Activated CD8-positive, alpha-beta memory T cell treated with anti-CD3 and anti-CD28 coated beads for 4 hours (primary cell): Measurements from ENCODE around the gene ATRNL1.

Experiments
- DNase-seq, 2 donors: peaks; one replicate each; pipeline ENCODE4 v3.0.0-alpha.2; 2020; ENCODE audit warnings: low read depth in 2 of 2

Gene ATRNL1

DNA sequence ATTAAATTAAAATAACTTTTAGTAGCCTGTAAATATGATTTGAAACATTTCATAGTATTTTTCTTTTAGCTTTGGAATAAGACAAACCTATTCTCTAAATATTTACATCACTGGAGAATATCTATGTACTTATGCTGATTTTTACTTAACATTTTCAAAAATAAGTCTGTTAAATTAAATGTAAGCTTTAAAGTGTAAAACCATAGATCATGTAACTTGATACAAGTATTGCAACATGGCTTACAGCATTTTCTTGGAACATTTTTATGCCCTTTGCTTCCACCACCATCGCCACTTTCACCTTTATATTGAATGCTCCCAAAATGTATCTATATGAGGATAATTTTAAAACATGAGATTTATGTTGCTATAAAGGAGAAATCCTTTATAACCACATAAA lies 752.8 kb downstream of the ATRNL1 start:
- no peak for DNase-seq

DNA sequence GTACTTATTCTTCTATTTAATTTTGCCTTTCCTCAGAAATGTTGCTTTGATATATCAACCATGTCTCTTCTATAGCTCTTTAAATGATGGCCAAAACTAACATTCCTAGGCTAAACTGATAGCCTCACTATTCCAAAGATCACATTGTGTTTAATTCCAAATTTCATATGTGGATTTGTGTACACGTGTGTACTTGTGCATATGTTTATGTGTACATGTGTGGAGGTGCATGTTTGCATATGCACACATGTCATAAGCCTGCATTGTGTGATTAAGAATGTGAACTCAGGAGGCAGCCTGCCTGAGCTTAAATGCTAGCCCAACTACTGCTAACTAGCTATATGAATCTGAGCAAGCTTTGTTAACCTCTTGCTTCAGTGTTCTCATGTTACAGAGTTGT lies 753.4 kb downstream of the ATRNL1 start:
- no peak for DNase-seq

DNA sequence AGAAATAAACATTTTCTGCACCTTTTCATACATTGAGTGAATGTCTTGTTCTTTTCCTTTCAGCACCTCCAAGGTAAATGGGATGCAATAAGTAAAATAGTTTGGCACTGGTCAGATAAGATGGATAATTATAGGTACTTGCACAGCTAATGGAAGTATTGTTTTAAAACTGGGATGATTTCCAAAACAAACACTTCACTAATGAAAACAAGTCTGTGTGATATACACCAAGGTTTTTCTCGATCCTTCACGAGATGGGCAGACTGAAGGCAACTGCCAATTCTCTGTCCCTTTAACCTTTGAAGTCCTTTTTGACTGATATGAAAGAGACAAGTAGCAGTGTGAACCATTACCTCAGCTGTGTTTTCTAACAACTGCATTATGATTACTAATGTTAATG lies 756.0 kb downstream of the ATRNL1 start:
- no peak for DNase-seq

DNA sequence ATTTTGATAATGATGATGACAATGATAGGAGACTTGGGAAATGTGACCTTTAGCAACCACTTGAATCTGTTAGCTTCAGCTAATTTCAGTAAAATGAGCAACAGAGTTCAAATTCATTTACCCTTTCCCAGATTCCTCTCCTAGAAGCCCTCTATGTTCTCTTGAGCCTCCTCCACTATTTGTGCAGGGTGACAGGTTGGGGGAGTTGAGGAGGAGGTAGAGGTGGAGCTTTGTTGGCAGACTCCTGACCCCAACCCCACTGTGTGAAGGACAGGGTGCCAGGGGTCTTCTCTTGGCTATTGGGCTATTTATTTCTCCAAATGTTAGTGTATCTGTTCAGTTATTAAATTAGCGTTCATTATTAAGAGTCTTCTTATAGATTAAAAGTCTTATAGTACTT lies 757.5 kb downstream of the ATRNL1 start:
- DNase-seq, result no peak

DNA sequence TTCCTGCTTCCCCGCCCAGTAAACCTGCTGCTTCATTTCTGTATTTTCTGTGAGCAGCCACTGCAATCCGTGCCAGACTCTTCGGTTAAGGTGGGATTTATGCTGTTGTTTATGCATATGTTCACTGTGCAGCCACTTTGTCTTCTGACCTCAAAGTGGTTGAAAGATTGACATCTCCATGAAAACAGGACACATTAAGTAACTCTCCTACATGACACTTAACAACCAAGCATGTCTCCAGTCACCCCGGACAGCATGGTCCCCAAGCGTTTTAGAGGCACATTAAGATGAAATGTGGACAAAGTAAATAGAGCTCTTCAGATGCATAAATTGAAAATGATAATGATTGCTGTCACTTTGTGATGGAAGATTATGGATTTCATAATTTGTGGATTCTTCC lies 758.5 kb downstream of the ATRNL1 start:
- no peak for DNase-seq

DNA sequence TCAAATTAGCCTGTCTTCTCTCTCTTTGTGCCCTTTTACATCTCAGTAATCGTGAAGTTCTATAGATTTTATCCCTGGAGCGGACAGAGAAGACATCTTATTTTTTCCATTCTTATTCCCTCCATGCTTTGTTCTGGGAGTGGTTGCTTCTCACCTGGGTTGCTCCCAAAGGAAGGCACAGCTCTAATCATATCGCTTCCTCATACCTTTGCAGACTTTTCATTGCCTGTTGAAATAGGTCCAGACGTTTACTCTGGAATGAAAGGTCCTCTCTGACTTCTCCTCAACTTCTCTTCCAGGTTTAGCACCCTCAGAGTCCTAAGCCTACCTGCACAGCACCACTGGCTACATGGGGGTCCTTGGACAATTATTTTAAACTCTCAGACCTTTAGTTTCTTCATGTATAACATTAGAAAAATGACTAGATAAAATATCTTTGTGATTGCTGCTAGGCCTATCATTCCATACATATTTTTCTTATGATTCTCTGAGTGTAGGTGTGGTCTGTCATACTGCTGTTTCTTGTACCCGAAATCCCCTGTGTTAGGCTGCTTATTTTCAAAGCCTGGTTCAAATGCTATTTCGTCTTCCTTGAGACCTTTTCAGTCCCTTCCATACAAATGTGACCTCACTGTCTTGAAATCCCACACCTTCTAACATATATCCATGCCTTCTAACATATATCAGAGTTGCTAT lies 761.7 kb downstream of the ATRNL1 start:
- DNase-seq, result no peak

DNA sequence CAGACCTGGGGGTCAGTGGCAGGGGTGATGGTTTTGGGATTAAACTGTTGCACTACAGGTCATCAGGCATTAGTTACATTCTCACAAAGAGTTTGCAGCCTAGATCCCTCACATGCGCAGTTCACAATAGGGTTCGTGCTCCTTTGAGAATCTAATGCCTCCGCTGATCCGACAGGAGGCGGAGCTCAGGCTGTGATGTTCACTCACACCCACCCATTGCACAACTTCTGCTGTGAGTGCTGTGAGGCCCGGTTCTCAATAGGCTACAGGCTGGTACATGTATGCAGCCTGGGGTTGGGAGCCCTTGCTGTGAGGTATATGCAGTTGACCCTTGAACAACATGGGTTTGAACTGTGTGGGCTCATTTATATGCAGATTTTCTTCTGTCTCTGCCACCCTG lies 763.4 kb downstream of the ATRNL1 start:
- DNase-seq, result no peak

DNA sequence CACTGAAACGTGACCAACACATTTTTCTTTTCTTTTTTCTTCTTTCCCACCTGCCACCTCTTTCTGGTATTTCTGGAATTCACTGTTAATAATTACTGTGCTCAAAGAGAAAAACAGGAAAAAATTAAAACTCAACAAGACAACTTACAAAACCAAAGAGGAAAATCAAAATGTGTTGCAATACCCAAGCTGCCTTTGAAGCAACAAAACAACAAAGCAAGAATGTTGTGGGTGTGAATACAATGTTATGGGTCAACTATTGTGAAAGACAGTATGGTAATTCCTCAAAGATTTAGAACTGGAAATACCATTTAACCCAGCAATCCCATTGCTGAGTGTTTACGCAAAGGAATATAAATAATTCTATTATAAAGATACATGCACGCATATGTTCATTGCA lies 764.7 kb downstream of the ATRNL1 start:
- no peak for DNase-seq

DNA sequence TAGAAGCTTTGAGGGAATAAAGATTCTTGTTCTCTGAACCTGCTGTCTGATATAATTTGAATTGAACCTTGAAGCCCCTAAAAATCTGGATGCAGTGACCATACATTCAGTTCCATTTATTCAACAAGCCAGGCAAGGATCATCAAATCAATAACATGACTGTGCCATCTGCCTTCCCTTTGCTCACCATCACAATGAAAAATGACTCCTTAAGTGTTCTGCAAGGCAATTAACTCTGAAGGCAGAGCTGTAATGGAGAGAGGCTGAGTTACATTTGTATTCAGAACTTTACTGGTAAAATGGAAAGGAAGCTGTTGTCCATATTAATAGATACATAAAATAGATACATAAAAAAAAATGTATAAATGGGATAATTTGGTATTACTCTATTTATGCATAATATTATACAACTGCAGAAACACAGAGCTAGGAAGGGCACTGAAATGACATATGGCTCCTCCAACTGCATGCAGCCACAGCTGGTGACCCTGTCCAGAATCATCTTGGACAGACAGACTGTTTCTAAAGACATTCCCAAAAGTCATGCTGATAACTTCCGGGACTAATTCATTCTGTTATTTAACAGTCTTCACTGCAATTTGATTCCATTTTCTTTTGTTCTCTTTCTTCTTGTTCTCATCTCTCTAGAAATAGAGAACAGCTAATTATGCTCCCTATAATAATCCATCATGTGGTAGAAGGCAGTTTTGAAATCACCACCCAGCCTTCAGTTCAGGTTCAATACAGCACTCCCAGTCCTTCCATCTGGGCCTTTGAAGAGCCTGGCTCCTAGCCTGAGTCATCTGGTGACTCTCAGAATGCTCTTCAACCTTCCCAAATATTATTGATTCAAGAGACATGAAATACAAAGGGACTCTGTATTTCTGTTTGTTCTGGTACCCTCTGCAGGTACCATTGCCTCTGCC lies 767.3 kb downstream of the ATRNL1 start:
- no peak for DNase-seq

DNA sequence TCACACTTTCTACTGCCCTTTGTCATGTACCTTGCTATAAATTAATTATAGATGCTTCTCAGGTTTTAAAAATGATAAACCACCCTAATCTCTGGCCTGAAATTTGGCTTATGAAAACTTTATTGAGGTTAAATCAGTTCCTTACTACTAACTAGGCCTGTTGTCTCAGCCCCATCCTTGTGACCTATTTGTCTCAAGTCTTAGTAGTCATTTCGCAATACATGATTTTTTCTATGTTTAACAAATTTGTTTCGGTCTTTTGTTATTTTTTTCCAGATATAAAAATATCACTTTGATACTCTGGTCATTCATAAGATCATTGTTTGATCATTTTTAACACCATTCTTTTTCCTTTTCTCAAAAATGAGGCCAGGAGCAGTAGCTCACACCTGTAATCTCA lies 768.3 kb downstream of the ATRNL1 start:
- DNase-seq, result no peak

DNA sequence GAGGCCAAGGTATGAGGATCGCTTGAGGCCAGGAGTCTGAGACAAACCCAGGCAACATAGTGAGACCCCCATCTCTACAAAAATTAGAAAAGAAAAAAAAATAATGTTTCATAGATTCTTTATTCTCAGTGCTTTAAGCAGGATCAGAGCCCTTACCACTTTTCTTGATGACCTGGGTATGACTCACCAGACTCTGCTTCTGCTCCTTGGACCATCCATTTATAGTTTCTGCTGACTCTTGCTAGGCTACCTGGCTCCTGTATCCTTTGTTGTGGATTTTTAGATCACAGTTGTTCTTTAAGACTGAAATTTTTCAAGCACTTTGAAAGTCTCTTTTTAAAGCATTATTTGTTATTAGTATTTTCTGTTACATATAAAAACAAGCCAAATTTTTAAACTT lies 768.7 kb downstream of the ATRNL1 start:
- no peak for DNase-seq

DNA sequence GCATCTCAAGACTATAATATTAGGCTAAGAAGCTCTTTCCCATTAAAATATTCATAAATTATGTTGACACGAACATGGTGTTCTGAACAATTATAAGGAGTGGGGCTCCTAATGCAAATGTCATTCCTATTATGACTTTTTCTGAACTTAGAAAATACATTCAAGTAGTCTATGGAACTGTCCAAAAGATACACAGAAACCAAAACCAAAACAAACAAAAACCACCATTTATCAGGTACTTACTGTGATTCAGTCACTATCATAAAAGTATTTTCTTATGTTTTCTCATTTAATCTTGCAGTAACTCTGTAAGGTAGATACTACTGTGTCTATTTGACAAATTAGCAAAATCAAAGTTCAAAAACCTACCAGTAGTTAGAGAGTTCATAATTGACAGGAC lies 773.0 kb downstream of the ATRNL1 start:
- no peak for DNase-seq

DNA sequence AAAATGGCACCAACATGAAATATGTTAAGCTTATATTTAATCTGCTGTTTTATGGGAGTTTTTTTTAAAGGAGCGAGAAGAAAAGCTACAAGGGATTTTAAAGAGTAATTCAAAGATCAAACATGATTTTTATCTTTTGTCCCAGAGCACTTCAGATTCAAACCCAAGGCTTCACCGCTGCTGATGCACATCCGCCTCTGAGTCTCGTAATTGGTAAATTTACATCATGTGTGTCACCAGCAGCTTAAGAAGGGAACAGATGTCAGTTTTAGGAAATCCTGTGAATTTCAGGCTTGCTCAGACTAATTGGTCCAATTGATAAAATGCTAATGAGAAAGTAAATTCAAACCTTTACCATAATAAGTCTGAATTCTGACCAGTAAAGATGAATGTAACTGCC lies 773.5 kb downstream of the ATRNL1 start:
- DNase-seq, result no peak

DNA sequence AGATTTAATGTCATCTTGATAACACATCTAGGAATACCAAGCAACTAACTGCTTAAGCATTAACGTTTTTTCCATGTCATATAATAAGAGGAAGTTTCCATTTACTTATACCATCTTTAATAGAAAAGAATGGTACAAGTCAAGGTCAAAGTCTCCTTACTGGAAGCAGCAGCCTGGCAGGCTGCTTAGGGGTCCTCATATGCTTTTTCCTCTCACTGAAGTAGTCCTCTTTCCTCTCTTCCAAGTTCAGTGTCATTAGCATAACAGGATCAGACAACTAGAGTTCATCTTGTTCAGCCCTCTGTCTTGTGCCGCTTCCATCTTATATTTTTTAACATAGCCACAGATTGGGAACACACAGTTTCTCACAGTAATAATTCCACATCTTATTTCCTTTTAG lies 774.1 kb downstream of the ATRNL1 start:
- no peak for DNase-seq

DNA sequence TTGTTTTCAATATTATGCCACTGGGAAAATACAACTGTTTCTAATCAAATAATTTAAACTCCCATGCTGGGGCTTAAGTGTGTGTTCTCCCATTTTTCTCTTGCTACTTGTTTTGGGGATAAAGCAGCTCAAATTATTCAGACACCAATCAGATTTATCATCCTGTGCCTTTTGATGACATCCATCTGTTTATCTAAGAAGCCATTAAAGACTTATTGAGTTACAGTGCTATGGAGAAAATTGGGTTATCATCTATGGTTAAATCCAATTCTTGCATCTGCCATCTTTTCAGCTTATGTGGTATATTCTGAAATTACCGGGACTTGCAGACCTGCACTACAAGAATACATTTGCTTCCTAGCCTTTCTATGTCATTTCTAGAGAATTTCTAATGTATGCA lies 778.7 kb downstream of the ATRNL1 start:
- no peak for DNase-seq

DNA sequence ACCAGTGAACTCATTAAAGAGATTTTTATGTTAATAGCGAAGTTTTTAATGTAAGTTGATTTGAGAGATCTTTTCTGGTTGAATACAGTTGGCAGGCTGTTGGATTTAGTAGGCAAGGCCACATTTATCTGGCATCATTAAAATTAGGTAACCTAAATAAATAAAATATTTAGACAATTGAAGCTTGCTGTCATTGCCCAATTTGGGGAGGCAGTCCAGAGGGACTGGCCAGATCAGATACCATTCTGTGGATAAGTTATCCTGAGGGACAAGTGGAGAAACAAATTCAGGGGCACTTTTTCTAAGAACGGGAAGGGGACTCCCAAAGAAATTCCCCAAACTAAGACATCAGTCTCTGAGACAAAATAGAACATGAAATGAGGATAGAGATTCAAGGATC lies 782.0 kb downstream of the ATRNL1 start:
- DNase-seq, result no peak

DNA sequence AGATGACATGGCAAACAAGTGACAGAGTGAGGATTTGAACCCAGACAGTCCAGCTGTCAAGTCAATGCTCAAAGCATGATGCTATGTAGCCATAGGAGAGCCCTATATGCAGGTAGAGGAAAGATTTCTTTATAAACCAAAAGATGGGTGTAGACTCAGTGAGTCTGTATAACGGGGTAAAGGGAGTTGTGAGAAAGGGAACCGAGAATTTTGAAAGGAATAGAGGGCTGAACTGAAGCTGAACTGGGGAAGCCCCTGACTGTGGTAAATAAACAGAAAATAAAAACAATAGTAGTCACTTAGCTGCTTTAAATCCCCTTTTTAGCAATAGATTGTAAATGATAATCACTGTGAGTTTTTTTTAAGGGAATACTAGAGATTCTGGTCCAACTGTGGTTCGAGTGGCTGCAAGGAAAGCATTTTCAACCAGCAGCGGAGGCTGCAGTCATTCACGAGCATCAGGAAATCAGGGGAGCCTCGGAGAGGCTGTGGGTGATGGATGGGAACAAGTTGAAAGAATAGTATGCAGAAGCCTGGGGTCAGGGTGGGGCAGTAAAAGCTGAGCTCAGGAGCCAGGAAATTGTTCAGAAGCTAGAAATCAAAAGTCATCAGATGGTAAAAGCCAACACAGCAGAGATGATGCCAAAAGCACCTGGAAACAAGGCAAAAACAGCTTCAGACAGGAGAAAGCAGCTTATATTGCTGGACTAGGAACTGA lies 786.4 kb downstream of the ATRNL1 start:
- no peak for DNase-seq

DNA sequence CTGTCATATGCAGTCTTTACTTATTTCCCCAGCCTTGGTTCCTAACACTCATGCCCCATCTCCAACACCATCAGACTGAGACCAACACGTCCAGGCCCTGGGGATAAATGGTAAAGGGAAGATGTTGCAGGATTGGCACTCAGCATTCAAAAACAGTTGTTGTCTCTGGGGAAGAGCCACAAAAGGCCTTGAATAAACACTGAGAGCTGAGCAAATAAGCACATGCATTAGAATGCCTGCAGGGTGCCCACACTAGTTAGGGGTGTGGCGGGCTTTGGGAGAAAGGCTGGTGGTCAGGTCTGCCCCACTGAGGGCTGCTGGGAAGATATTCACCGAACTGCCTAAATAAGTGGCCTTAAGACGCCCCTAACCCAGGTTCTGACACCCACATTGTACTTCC lies 788.9 kb downstream of the ATRNL1 start:
- DNase-seq, result no peak

DNA sequence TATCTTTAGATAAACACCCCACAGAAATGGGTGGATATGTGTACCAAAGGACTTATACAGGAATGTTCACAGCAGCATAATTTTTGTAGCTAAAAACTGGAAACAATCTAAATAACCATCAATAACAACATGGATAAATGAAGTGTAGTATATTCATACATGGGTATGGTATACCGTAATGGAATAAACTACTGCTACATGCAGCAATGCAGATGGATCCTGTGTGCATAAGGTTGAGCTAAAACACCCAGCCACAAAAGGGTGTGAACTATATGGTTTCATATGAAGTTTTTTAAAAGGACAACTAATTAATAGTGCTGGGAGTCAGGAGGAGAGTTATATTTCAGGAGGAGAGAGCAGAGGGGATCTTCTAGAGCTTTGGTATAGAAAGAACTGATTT lies 790.2 kb downstream of the ATRNL1 start:
- DNase-seq, result no peak

DNA sequence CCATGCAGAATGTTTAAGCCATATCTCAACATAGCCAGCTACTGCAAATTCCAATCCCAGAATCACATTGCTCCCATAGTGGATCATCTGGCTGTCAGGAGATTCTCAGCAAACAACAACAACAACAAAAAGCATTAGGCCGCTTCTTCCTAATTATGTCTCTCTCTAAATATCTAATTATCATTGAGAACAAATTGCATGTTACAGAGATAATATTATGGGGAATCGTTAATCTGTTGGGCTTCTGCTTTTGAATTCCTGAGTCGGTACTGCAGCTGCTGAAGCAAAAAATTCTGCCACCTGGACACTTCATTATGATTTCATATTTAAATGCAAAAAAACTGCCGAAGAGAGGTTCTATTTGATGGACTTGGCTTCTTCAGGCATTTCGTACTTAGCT lies 791.2 kb downstream of the ATRNL1 start:
- no peak for DNase-seq

DNA sequence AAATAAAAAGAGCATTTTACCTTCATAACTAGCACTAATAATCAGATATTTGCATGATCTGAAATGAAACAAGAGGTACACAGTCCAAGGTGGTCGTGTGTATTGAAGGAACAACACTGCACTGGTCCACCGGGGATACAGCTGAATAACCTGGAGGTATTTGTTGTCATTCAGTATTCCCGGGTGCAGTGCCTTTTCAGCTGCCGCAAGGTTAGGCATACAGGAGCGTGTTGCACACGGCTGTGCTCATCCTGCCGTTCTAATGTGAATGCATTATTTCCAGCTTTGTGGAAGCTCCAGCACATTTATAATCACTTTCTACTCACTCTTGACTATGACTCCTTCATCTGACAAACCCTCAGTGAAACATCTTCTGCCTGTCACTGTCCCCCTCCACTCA lies 802.0 kb downstream of the ATRNL1 start:
- DNase-seq, result no peak

DNA sequence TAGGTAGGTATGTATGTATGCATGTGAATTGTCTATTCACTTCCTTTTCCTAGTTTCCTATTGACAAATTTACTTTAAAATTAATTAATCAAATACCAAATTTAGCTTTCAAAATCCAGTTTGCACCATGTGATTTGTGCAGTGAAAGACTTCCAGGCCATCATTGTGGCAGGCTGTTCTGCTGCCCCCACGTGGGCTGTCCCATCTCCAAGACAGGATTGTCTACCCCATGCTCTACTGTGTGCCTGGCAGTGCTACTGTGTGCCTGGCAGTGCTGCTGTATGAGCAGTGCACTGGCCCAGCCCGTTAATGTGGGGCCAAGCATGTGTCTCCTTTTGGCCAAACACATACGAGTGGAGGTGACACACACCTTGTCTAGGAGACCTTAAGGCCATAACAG lies 805.1 kb downstream of the ATRNL1 start:
- DNase-seq, result no peak

DNA sequence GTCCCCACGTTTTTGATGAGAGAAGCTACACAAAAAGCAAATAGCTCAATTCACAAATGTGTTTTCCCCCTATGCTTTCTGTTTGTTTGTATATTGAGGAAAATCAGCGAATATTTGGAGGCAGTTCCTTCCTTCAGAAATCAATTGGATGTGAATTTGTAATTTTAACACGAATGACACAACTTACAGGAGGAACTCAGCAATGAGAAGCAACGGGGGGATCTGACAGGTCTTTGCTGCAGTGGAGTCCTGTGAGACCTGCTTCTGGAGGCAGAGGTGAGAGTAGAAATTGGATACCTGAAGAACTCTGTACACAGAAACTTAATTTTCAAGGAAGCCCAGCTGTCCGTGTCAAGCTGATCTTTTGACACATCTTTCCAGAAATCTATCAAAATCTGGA lies 809.4 kb downstream of the ATRNL1 start:
- DNase-seq, result no peak
